Prostate gland (tissue), 2 donors: Measurements from ENCODE around the gene ACBD3.

Source experiments
- POLR2A ChIP-seq: fragments of 450-650 bp; IDR thresholded peaks from one replicate; pipeline ENCODE4 v1.6.1; 2016; ENCODE audit warnings: antibody characterized with exemption, mild to moderate bottlenecking
- POLR2AphosphoS5 ChIP-seq: sonication (generic); formaldehyde crosslinking; IDR thresholded peaks from one replicate; pipeline ENCODE4 v1.6.1; 2017; ENCODE audit warnings: antibody characterized with exemption
- TF ChIP-seq, protein P1 (sequence below), 4 experiments: fragments of 200-600 bp in 2 of 4; fragments of 450-650 bp in 2 of 4; sonication (generic) in 2 of 4; IDR thresholded peaks; 1 replicate in 3 of 4; 2 replicates in 1 of 4; pipeline ENCODE4 v1.5.1; 2016 to 2019; ENCODE audit warnings: antibody characterized with exemption in 4 of 4, mild to moderate bottlenecking in 2 of 4, moderate library complexity in 2 of 4

DNA sequence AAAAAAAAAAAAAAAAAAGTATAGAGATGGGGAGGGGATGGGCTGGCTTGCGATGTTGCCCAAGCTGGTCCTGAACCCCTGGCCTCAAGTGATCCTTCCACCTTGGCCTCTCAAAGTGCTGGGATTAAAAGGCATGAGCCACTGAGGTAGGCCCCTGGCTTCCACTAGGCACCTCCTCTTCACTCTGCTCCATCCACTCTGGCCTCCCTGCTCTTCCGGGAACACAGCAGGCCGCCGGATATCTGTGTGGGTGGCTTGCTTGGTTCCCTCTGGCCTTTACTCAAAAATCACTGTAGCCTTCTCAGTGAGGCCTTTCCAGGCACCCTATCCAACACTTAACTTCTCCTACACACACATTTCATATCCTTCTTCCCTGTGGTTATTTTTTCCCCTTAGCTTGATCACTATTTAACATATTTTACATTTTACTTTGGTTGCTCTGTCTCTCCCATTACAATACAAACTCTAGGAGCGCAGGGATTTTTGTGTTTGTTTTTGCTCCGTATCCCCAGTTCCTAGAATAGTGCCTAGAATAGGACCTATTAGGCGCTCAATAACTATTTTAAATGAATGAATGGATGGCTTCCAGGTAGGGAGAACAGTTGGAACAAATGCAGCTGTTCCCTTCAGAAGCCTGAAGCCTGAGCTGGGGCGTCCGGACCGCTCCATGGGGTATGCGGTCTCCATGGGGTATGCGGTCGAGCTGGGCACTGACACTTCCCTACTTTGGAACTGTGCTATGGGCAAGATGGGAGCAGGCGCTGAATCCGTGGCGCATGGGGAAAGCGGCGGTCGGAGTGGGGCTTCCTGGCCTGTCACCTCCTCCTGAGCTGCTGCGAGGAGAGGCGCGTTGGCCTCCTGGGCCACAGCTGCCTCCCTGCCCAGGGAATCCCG is 77.4 kb downstream of the ACBD3 start:
- TF ChIP-seq, protein P1, sequence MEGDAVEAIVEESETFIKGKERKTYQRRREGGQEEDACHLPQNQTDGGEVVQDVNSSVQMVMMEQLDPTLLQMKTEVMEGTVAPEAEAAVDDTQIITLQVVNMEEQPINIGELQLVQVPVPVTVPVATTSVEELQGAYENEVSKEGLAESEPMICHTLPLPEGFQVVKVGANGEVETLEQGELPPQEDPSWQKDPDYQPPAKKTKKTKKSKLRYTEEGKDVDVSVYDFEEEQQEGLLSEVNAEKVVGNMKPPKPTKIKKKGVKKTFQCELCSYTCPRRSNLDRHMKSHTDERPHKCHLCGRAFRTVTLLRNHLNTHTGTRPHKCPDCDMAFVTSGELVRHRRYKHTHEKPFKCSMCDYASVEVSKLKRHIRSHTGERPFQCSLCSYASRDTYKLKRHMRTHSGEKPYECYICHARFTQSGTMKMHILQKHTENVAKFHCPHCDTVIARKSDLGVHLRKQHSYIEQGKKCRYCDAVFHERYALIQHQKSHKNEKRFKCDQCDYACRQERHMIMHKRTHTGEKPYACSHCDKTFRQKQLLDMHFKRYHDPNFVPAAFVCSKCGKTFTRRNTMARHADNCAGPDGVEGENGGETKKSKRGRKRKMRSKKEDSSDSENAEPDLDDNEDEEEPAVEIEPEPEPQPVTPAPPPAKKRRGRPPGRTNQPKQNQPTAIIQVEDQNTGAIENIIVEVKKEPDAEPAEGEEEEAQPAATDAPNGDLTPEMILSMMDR (IDR thresholded peaks at IDR 0.05): no peak
- no peak for TF ChIP-seq POLR2A
- TF ChIP-seq POLR2AphosphoS5: no peak
